Bone marrow (tissue), 2 donors: ENCODE data around the gene MMP23B.
"Not testable (repeated sequence)": the region's sequence is repeated elsewhere in the genome, so short reads cannot be mapped to it uniquely, and the experiment has no call there.

Experiments
- DNase-seq, 2 donors: peaks; one replicate each; lab custom pipeline; 2025; lab: John Stamatoyannopoulos, UW

Gene MMP23B

DNA sequence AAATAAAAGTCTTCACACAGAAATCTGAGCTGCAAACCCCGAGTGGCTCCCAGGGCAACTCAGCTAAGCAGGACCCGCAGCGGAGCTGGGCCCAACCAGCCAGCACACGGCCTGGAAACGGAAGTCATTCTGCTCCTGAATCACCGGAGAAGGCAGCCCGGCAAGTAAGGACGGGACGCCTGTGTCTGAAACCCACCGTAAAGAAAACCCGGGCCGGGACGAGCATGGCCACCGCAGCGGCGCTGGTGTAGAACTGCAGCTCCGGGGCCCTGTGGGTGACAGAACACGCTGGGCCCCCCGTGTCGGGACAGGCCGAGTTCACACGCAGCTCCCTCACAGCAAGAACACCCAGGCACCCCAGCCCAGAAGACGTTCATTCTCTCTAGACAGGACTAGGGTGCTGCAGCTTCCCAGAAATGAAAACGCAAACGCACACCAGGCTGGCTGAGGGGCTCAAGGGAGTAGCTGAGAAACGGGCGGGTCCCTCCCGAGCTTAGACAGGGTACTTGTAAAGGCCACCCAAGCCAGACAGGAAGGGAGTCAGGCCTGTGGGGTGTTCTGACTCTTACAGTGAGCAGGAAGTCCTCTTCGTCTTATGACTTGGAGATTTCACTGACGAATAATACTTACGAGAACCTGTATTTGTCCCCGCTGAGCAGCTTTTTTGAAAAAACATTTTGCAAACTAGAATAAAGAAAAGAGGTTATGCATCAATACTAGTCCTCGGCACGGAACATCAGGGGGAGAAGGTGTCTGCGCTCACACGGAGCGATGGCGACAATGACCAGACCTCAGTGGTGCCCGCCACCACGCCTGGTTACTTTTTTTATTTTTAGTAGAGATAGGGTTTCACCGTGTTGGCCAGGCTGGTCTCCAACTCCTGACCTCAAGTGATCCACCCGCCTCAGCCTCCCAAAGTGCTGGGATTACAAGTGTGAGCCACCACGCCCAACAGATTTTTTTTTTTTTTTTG lies 37.8 kb downstream of the MMP23B start:
- no peak for DNase-seq

DNA sequence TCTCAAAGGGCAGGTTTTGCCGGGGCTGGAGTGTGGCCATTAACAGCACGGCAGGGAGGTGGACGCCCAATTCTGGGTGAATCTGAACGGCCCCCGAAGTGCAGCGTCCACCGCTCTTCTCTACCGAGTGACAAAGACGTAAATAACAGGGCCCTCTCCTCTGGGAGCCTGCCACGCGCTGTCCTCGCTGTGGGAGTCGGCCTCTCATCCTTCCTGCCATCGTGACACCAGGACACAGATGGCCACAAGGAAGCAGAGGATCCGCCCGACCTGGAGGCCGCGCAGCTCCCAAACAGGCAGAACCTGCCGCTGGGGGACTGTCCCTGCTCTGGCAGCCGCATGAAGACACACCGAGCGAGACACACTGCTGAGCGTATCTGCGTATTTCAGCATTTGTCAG lies 38.9 kb downstream of the MMP23B start:
- no peak for DNase-seq

DNA sequence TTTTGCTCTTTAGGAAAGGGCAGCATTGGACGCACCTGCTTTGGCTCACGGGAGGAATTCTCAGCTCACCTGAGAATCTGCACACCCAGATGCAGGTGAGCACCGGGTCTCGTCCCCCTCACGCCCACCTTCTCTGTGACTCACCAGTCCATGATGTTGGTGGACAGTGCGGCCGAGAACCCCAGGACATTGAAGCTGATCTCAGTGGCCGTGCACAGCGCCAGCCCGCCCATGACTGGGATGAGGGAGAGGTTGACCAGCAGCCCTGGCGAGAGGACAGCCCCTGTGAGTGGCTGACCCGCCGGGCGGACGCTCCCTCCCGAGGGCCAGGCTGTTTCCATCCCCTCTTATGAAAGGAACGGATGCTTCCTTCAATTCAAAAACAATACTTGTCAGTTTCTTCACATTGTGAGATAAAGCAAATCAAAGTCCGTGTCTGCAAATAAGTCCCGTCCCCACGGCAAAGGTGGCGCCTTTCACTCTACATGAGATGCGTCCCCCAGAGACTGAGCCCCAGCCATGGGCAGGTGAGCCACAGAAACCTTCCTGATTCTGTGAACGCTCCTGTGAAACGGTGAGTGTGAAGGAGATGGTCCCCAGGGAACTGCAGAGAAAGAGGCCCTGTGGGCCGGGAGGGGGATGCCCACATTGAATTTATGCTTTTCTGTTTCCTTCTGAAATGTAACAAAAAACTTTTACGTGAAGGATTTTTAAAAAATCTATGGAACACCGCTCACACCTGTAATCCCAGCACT lies 39.6 kb downstream of the MMP23B start:
- no peak for DNase-seq

DNA sequence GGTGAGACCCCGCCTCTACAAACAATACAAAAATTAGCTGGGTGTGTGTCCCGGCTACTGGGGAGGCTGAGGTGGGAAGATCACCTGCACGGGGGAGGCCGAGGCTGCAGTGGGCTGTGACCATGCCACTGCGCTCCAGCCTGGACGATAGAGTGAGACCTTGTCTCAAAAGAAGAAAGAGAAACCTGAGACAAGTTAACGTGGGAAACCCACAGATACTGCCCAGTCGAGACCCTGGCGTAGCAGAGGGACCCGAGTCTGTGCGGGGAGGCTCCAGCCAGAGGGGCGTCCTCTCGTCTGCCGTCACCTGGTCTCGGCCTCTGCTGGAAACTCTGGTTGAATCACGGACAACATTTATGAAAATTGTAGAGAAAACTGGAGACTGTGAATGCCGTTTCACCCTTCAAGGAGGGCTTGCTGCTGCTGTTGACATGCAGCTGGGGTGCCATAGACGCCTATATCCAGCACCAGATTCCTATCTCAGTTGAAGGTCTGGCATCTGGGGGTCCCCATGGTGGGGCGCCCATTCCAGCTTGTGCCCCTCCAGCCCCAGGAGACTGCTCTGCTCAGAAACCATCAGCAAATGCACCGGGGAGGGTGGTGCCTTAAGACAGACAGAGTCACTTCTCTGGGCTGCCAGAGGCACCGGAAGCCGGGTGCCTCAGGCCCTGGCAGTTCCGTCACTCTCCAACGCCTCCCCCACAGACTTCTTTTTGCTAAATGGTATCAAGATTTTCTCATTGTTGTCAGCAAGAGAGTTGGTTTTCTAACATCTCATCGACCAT lies 40.4 kb downstream of the MMP23B start:
- no peak for DNase-seq

GRCh38 chr1:1674806-1675205 lies 42.8 kb downstream of the MMP23B start:
- DNase-seq = not testable (repeated sequence)

DNA sequence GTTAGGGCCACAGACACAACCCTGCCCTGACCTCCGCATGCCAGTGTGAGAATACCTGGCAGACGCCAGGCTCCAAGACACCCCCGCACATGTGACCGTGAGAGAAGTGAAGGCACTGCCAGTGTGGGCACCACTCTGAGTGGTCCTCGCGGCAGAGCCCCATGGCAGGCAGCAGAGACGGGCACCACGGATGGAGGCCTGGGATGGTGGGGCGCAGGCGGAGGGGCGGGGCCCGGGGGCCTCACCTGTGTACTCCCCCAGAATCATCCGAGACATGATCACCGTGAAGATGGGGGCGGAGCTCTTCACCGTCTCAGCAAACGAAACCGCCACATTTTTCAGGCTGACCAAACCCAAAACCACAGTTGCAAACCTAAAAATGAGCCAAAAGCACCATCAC lies 43.2 kb downstream of the MMP23B start:
- DNase-seq = not testable (repeated sequence)

DNA sequence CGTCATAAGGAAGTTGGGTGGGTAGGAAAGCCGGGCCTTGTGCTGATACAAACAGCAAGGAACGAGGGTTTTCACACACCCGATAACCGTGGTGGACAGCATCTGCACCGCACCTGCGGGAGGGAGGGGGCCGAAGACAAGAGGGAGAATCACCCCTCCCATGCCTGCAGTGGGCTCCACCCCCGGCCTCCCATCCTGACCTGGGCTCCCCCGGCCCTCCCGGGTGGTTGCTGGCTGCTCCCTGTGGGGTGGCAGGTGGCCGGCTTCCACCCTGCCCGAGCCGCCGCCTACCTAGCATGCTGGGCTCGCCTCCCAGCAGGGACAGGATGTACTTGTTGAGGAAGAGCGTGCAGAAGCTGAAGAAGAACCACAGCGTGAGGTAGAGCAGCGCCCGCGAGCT lies 44.1 kb downstream of the MMP23B start:
- DNase-seq = not testable (repeated sequence)

- peak in 1 of 2 donors; percentile 3 for DNase-seq
These were observed 46.0 kb downstream of the MMP23B start for GRCh38 chr1:1677718-1678580.

DNA sequence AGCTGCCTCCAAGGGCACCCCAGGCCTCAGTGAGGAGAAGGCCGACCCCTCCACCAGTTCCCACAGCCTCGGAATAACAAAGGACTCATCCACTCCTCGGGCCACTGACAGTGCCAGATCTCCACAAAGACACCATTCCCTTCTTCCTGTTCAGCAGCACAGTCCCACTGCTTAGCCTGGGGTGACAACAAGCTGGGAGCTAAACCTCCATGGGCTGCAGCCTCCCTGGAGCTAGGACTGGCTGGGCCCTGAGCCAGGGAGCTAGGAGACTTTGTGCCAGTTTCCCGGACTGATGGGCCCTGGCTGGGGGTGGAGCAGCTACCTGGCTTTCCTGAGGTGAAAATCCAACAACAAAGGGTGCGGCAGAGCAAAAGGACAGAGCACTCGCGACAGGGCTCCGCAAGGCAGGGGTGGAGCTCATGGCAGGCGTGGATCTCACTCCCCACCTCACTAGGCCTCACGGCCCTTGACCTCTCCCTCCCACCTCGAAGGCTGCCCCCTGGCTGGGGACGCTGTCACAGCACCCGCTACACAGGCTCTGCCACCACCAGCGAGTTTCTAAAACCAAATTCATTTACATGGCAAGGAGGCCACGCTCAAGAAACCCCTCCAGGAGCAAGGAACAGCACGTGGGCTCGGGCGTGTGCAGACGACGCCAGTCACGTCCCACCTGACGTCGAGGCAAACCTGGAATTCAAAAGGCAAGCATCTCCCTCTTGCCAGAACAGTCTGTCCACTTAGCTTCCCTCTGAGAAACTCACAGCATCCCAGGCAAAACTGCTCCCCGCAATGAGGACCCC lies 46.8 kb downstream of the MMP23B start:
- DNase-seq = no peak

DNA sequence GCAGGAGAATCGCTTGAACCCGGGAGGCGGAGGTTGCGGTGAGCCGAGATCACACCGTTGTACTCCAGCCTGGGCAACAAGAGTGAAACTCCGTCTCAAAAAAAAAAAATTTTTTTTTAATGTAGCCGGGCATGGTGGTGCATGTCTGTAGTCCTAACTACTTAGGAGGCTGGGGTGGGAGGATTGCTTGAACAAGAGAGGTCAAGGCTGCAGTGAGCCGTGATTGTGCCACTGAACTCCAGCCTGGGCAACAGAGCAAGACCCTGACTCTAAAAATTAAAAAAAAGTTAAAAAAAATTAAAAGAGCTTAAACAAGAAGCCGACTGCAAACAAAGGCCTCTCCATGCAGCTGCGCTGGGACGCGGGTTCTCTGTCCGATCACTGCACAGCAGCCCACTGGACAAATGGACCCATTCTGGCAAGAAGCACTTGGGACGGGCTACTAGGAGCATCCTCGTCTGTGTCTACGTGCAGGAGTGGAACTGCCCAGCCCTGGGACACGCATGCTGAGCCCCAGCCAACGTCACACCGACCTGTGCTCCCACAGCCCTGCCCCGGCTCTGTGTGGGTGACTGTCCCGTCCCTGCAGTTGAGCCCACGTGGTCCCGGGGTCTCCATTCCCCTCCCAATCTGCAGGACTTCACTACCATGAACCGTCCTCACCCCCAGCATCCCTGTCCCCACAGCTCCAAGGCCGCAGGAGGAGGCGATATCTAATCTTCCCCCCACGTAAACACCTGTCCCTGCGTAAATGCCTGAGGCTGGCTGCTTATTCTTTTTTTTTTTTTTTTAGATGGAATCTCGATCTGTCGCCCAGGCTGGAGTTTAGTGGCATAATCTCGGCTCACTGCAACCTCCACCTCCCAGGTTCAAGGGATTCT lies 48.3 kb downstream of the MMP23B start:
- DNase-seq = no peak

- no peak for DNase-seq
These were observed 48.9 kb downstream of the MMP23B start for GRCh38 chr1:1680912-1681273.

- DNase-seq = no peak
These were observed 51.3 kb downstream of the MMP23B start for GRCh38 chr1:1683104-1683905.
